OCI-LY1 (cell line): ENCODE data around the gene FFAR4.

Experiments used
- EZH2 ChIP-seq: fragments of 200-600 bp; sonication (generic), shearing (Covaris generic); IDR thresholded peaks from 2 replicates; pipeline ENCODE4 v1.8.0; 2017; ENCODE audit warnings: borderline replicate concordance, mixed run types, mild to moderate bottlenecking, antibody characterized with exemption, low read length, moderate library complexity, mixed read lengths
- TF ChIP-seq, protein P1 (sequence below): fragments of 200-600 bp; sonication (generic), shearing (Covaris generic); IDR thresholded peaks from 2 replicates; pipeline ENCODE4 v1.5.1; 2017; ENCODE audit warnings: mild to moderate bottlenecking, antibody characterized with exemption, low read length, moderate library complexity, mixed read lengths

DNA sequence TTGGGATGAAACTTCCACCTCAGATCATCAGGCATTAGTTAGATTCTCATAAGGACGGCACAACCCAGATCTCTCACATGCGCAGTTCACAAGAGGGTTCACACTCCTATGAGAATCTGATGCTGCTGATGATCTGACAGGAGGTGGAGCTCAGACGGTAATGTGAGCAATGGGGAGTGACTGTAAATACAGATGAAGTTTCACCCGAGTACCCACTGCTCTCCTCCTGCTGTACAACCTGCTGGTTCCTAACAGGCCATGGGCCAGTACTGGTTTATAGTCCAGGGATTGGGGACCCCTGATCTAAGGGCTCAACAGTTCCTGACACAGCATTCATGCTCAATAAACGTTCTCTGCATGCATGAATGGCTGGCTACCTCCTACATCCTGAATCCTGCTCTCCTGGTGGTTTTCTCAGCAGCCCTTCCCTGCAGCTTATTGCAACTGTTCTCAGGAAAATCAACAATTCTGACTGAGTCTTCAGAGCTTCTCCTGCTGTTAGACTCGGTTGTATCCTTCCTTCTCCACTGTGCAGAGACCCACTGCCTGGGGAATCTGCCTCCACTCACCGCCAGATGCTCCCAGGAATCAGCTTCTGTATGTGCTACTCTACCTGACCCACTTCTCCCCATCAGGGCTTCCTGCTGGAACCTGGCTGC is 63.3 kb downstream of the FFAR4 start:
- TF ChIP-seq, protein P1, sequence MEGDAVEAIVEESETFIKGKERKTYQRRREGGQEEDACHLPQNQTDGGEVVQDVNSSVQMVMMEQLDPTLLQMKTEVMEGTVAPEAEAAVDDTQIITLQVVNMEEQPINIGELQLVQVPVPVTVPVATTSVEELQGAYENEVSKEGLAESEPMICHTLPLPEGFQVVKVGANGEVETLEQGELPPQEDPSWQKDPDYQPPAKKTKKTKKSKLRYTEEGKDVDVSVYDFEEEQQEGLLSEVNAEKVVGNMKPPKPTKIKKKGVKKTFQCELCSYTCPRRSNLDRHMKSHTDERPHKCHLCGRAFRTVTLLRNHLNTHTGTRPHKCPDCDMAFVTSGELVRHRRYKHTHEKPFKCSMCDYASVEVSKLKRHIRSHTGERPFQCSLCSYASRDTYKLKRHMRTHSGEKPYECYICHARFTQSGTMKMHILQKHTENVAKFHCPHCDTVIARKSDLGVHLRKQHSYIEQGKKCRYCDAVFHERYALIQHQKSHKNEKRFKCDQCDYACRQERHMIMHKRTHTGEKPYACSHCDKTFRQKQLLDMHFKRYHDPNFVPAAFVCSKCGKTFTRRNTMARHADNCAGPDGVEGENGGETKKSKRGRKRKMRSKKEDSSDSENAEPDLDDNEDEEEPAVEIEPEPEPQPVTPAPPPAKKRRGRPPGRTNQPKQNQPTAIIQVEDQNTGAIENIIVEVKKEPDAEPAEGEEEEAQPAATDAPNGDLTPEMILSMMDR = no peak
- TF ChIP-seq EZH2 = no peak
